Measurements from ENCODE around the gene MLKL. TPM values are rescaled to one million over a fixed set of nuclear protein-coding genes. Genes with fewer than 3 reads are reported as not detected.

MLKL gene
- polyA plus RNA-seq, 3 donors = 33.6 to 136 (median 37.8) TPM

DNA sequence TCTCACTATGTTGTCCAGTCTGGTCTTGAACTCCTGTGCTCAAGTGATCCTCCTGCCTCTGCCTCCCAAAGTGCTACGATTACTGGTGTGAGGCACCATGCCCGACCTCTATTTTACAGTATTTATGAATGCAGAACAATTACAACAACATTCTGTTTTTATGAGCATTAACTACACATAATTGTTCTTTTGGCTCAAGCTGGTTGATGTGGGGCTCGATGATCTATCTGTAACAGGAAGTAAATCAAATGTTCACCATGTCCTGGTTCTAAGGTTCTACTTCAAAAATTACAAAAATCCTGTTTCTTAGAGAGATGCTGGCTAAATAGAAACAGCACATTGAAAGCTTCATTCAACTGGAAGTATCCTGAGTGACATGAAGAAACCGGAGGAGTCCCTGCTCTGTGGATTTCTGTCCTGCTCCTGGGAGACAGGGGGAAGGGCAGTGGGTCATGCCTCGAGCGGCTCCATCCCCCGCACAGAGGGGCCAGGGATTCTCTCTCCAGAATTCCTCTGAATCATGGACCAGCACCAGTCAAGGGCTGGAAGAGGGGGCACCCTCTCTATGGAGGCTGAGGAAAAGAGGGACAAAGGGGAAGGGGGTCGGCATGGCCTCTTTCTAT, 42.5 kb upstream of the MLKL start:
- 100% methylated on average over 1 of the region's 8 CpGs for WGBS (ENCODE audit: insufficient coverage)
- no peak for TF ChIP-seq CTCF (IDR thresholded peaks at IDR 0.05)
- H3K4me3 ChIP-seq (replicated peaks in 1 of 3; ENCODE audit: low read depth in 2 of 3, low read length in 3 of 3) = no peak overlapping the region
- H3K79me2 ChIP-seq (ENCODE audit: insufficient read depth, low read length) = no peaks in the 10 kb centered on the region
- H3K9me3 ChIP-seq (replicated peaks in 1 of 2; ENCODE audit: control insufficient read depth in 1 of 2, insufficient read depth in 1 of 2, low read length in 2 of 2) = no peaks in the 10 kb centered on the region
- no peaks in the 10 kb centered on the region for H3K27me3 ChIP-seq (ENCODE audit: control insufficient read depth in 2 of 2, insufficient read depth in 2 of 2, low read length in 2 of 2)
- no peak overlapping the region for H3K4me2 ChIP-seq (replicated peaks; ENCODE audit: extremely low read depth, low read length, poor library complexity, severe bottlenecking)
- Mint-ChIP-seq H3K4me3 (no peak overlapping the region), H3K4me1 (peaks cover 5% of the 10 kb centered on the region), H3K27me3 (ENCODE audit: low read depth in 3 of 3) (peaks cover 5 to 8% (median 6%) of the 10 kb centered on the region in 3 donors), H3K9me3 (peaks cover 0 to 2% (median 0%) of the 10 kb centered on the region in 7 donors), H3K27ac (no peak overlapping the region), H3K36me3 (no peaks in the 10 kb centered on the region)
- no peaks in the 10 kb centered on the region for H3K36me3 ChIP-seq (replicated peaks in 1 of 2; ENCODE audit: control insufficient read depth in 1 of 2, insufficient read depth in 2 of 2, low read length in 2 of 2)
- H3K9ac ChIP-seq (ENCODE audit: insufficient read depth, low read length, poor library complexity, severe bottlenecking) = no peak overlapping the region
- no peaks in the 10 kb centered on the region for H4K20me1 ChIP-seq (ENCODE audit: insufficient read depth, low read length)
- H3K27ac ChIP-seq (ENCODE audit: low read depth in 1 of 2, low read length in 2 of 2) = no peak overlapping the region
- no peak overlapping the region for H2AFZ ChIP-seq (ENCODE audit: insufficient read depth, low read depth, low read length, poor library complexity, severe bottlenecking)
- no peak for DNase-seq
- H3K4me1 ChIP-seq (ENCODE audit: control insufficient read depth in 1 of 2, insufficient read depth in 2 of 2, low read length in 2 of 2) = no peaks in the 10 kb centered on the region
- intact Hi-C loops (cut with micrococcal nuclease) = no loop called here

DNA sequence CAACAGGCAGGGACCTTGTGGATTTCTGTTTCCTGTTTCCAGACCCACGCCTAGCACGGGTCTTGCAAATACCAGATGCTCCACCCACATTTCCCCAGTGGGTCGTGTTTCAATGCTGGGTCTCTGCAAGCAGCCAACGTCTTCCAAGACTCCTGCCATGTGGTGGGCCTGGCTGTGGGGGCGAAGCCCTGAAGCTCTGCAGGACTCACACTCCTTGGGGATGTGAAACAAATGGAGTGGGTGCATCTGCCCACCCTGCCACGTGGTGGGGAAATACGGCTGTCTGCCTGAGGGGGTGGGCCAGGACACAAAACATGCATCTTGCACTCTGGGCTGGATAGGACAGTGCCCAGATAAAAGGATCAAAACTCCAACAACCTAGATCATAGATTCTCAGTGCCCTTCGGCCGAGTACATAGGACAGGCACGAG, 41.4 kb upstream of the MLKL start:
- H3K9me3 ChIP-seq (replicated peaks in 1 of 2; ENCODE audit: control insufficient read depth in 1 of 2, insufficient read depth in 1 of 2, low read length in 2 of 2) = no peaks in the 10 kb centered on the region
- 100% methylated on average over 1 of the region's 10 CpGs for WGBS (ENCODE audit: insufficient coverage)
- no peak overlapping the region for H3K4me3 ChIP-seq (replicated peaks in 1 of 3; ENCODE audit: low read depth in 2 of 3, low read length in 3 of 3)
- no peak for DNase-seq
- H3K36me3 Mint-ChIP-seq = no peaks in the 10 kb centered on the region
- H2AFZ ChIP-seq (ENCODE audit: insufficient read depth, low read depth, low read length, poor library complexity, severe bottlenecking) = no peak overlapping the region
- H3K79me2 ChIP-seq (ENCODE audit: insufficient read depth, low read length) = no peaks in the 10 kb centered on the region
- no peaks in the 10 kb centered on the region for H3K36me3 ChIP-seq (replicated peaks in 1 of 2; ENCODE audit: control insufficient read depth in 1 of 2, insufficient read depth in 2 of 2, low read length in 2 of 2)
- no peak overlapping the region for H3K27ac ChIP-seq (ENCODE audit: low read depth in 1 of 2, low read length in 2 of 2)
- no peak for TF ChIP-seq CTCF (IDR thresholded peaks at IDR 0.05)
- intact Hi-C loops (cut with micrococcal nuclease) = no loop called here
- no peak overlapping the region for H3K27ac Mint-ChIP-seq
- H3K9me3 Mint-ChIP-seq = peaks cover 0 to 2% (median 0%) of the 10 kb centered on the region in 7 donors
- H3K4me2 ChIP-seq (replicated peaks; ENCODE audit: extremely low read depth, low read length, poor library complexity, severe bottlenecking) = no peak overlapping the region
- H3K4me1 Mint-ChIP-seq = peaks cover 5% of the 10 kb centered on the region
- no peaks in the 10 kb centered on the region for H4K20me1 ChIP-seq (ENCODE audit: insufficient read depth, low read length)
- H3K4me3 Mint-ChIP-seq = no peak overlapping the region
- H3K27me3 Mint-ChIP-seq (ENCODE audit: low read depth in 3 of 3) = peaks cover 8 to 10% (median 9%) of the 10 kb centered on the region in 3 donors
- no peaks in the 10 kb centered on the region for H3K4me1 ChIP-seq (ENCODE audit: control insufficient read depth in 1 of 2, insufficient read depth in 2 of 2, low read length in 2 of 2)
- H3K9ac ChIP-seq (ENCODE audit: insufficient read depth, low read length, poor library complexity, severe bottlenecking) = no peak overlapping the region
- no peaks in the 10 kb centered on the region for H3K27me3 ChIP-seq (ENCODE audit: control insufficient read depth in 2 of 2, insufficient read depth in 2 of 2, low read length in 2 of 2)
